Nephron (organoid): ENCODE measurements around the gene WDR33.

Experiments
- H3K27ac Mint-ChIP-seq, 3 experiments: 2 replicates each; pipeline ENCODE4 v1.8.0; 2020; ENCODE audit warnings: mixed read lengths in 3 of 3, mild to moderate bottlenecking in 2 of 3, moderate library complexity in 1 of 3
- H3K27me3 Mint-ChIP-seq: 2 replicates; pipeline ENCODE4 v1.8.0; 2021; ENCODE audit warnings: low read depth, mild to moderate bottlenecking, moderate library complexity, mixed read lengths
- H3K36me3 Mint-ChIP-seq: 2 replicates; pipeline ENCODE4 v1.8.0; 2020; ENCODE audit warnings: low read depth, mixed read lengths
- H3K4me1 Mint-ChIP-seq: 2 replicates; pipeline ENCODE4 v1.8.0; 2020; ENCODE audit warnings: mixed read lengths
- H3K4me3 Mint-ChIP-seq, 3 experiments: 2 replicates each; pipeline ENCODE4 v1.8.0; 2020; ENCODE audit warnings: mild to moderate bottlenecking in 3 of 3, mixed read lengths in 3 of 3, moderate library complexity in 2 of 3
- H3K9me3 Mint-ChIP-seq: 2 replicates; pipeline ENCODE4 v1.8.0; 2020; ENCODE audit warnings: mixed read lengths
- CTCF ChIP-seq, 3 experiments: fragments of 200-600 bp; sonication (generic); IDR thresholded peaks; one replicate each; pipeline ENCODE4 v1.5.0; 2021; ENCODE audit warnings: antibody characterized with exemption in 3 of 3; ENCODE audit not compliant: unreplicated experiment in 3 of 3

The WDR33 gene

GRCh38 chr2:127670055-127670956, 140.7 kb downstream of the WDR33 start:
- H3K27ac Mint-ChIP-seq: no peak overlapping the region
- peaks cover 9% of the 10 kb centered on the region for H3K4me1 Mint-ChIP-seq
- peaks cover 80% of the 10 kb centered on the region for H3K27me3 Mint-ChIP-seq
- H3K4me3 Mint-ChIP-seq: peak overlapping the region in 1 of 3 experiments; percentile 47
- peaks cover 6% of the 10 kb centered on the region for H3K9me3 Mint-ChIP-seq
- no peak for TF ChIP-seq CTCF (IDR thresholded peaks at IDR 0.05; ENCODE audit: unreplicated experiment in 3 of 3)
- H3K36me3 Mint-ChIP-seq: no peaks in the 10 kb centered on the region

- Mint-ChIP-seq H3K27ac (no peak overlapping the region), H3K4me3 (no peak overlapping the region), H3K4me1 (peaks cover 9% of the 10 kb centered on the region), H3K9me3 (peaks cover 6% of the 10 kb centered on the region), H3K36me3 (no peaks in the 10 kb centered on the region), H3K27me3 (peaks cover 84% of the 10 kb centered on the region)
- no peak for TF ChIP-seq CTCF (IDR thresholded peaks at IDR 0.05; ENCODE audit: unreplicated experiment in 3 of 3)
These were observed 141.9 kb downstream of the WDR33 start for GRCh38 chr2:127669056-127669455.

GRCh38 chr2:127665267-127665893, 145.6 kb downstream of the WDR33 start:
- Mint-ChIP-seq H3K4me1 (peaks cover 3% of the 10 kb centered on the region), H3K4me3 (peak overlapping the region in 1 of 3 experiments; percentile 36), H3K27me3 (peaks cover 76% of the 10 kb centered on the region), H3K27ac (no peak overlapping the region), H3K9me3 (peaks cover 6% of the 10 kb centered on the region), H3K36me3 (no peaks in the 10 kb centered on the region)
- TF ChIP-seq CTCF (IDR thresholded peaks at IDR 0.05; ENCODE audit: unreplicated experiment in 3 of 3): no peak

GRCh38 chr2:127664895-127665225, 146.1 kb downstream of the WDR33 start:
- Mint-ChIP-seq H3K4me1 (peaks cover 3% of the 10 kb centered on the region), H3K9me3 (peaks cover 6% of the 10 kb centered on the region), H3K27ac (no peak overlapping the region), H3K27me3 (peaks cover 75% of the 10 kb centered on the region), H3K4me3 (peak overlapping the region in 2 of 3 experiments; percentile 35 to 36), H3K36me3 (no peaks in the 10 kb centered on the region)
- TF ChIP-seq CTCF (IDR thresholded peaks at IDR 0.05; ENCODE audit: unreplicated experiment in 3 of 3): no peak

- Mint-ChIP-seq H3K4me3 (peak overlapping the region; percentile 36 to 46 (median 42)), H3K27me3 (peaks cover 74% of the 10 kb centered on the region), H3K9me3 (peaks cover 6% of the 10 kb centered on the region), H3K4me1 (peaks cover 3% of the 10 kb centered on the region), H3K27ac (no peak overlapping the region), H3K36me3 (no peaks in the 10 kb centered on the region)
- TF ChIP-seq CTCF (IDR thresholded peaks at IDR 0.05; ENCODE audit: unreplicated experiment in 3 of 3): no peak
These were observed 146.7 kb downstream of the WDR33 start for GRCh38 chr2:127664065-127664894.
